ENCODE data around the gene GGA3. TPM values are rescaled to one million over a fixed set of nuclear protein-coding genes. Genes with fewer than 3 reads are reported as not detected.

GGA3 gene
- total and polyA plus RNA-seq, 12 donors: 8.0 to 51.5 (median 23.7) TPM

GRCh38 chr17:75205793-75206163 is 55.6 kb downstream of the GGA3 start:
- Histone ChIP-seq H3K4me1 (replicated peaks in 1 of 2) (peaks cover 9 to 14% of the 10 kb centered on the region in 2 donors), H3K4me3 (peak overlapping the region; percentile 38 to 96 (median 53)), H3K9me3 (replicated peaks in 1 of 3) (no peaks in the 10 kb centered on the region), H3K27me3 (no peaks in the 10 kb centered on the region), H3K36me3 (replicated peaks in 1 of 2) (peaks cover 0 to 17% of the 10 kb centered on the region in 2 donors), H3K27ac (peak overlapping the region in 4 of 5 donors; percentile 75 to 97 (median 92))
- WGBS, 4 donors: 0% methylated on average over 11 to 22 of the region's 22 CpGs
- intact Hi-C loops (cut with DNase I): loop anchor here in 1 of 2 donors (10.0 kb wide), 1 partner anchor 91 kb away; no protein-coding TSS in a partner anchor
- no peak for DNase-seq
- TF ChIP-seq CTCF (IDR thresholded peaks at IDR 0.05) (no peak), POLR2A (IDR thresholded peaks at IDR 0.05) (no peak)

- H3K27ac ChIP-seq: peak within 1 kb of the TSS; percentile 75 to 97 (median 91)
- peak within 1 kb of the TSS; percentile 46 to 96 (median 54) for H3K4me3 ChIP-seq
- H3K9me3 ChIP-seq (replicated peaks in 1 of 3): no peaks in the 10 kb centered on the region
- H3K36me3 ChIP-seq (replicated peaks in 1 of 2): peaks cover 0 to 14% of the 10 kb centered on the region in 2 donors
- WGBS, 4 donors: 0 to 2% (median 1%) methylated on average over 27 to 57 of the region's 57 CpGs
- intact Hi-C loops (cut with DNase I): loop anchor here in 1 of 2 donors (10.0 kb wide), 1 partner anchor 90 kb away; no protein-coding TSS in a partner anchor
- peak in 1 of 2 donors; percentile 81 for TF ChIP-seq POLR2A (IDR thresholded peaks at IDR 0.05)
- TF ChIP-seq CTCF (IDR thresholded peaks at IDR 0.05): peak in 3 of 6 experiments; percentile 9 to 30 (median 18)
- DNase-seq: peak; percentile 92 to 94 (median 93)
- peaks cover 9 to 14% of the 10 kb centered on the region in 2 donors for H3K4me1 ChIP-seq (replicated peaks in 1 of 2)
- no peaks in the 10 kb centered on the region for H3K27me3 ChIP-seq
Measured at GRCh38 chr17:75205037-75205792, 56.2 kb downstream of the GGA3 start, which contains the start of gene NUP85. TSS of gene NUP85 (plus strand) at chr17:75205679. CDS start at chr17:75205762, 83 bp downstream.

GRCh38 chr17:75199886-75200618 is 61.4 kb downstream of the GGA3 start:
- Histone ChIP-seq H3K27ac (no peak overlapping the region), H3K9me3 (replicated peaks in 1 of 3) (no peaks in the 10 kb centered on the region), H3K4me1 (replicated peaks in 1 of 2) (peaks cover 0 to 5% of the 10 kb centered on the region in 2 donors), H3K36me3 (replicated peaks in 1 of 2) (no peaks in the 10 kb centered on the region), H3K27me3 (no peaks in the 10 kb centered on the region), H3K4me3 (no peak overlapping the region)
- no peak for TF ChIP-seq CTCF (IDR thresholded peaks at IDR 0.05)
- no peak for TF ChIP-seq POLR2A (IDR thresholded peaks at IDR 0.05)
- intact Hi-C loops (cut with DNase I): loop anchor here (5.0 to 10.0 kb wide), 2 partner anchors 85 to 238 kb away; no protein-coding TSS in a partner anchor
- DNase-seq: no peak
- 79 to 89% (median 86%) methylated on average over 6 of the region's 6 CpGs for WGBS, 4 donors

DNA sequence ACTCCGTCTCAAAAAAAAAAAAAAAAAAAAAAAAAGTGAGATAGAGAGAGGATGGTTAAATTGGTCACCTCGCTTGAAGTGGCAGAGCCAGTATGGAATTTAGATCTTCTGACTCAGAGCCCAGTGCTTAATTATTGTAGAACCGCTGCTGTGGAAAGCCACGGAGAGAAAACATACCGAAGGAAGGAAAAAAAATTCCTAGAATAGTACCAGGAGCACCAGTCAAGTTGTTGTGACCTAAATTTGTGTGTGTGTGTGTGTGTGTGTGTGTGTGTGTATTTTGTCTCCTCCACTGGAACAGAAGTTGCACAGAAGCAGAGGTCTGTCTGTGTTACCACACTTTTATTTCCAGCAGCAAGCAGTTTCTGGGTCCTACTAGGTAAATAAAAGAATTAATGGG is 66.5 kb downstream of the GGA3 start:
- intact Hi-C loops (cut with DNase I): loop anchor here in 1 of 2 donors (10.0 kb wide), 1 partner anchor 80 kb away; no protein-coding TSS in a partner anchor
- H3K27me3 ChIP-seq: no peaks in the 10 kb centered on the region
- TF ChIP-seq POLR2A (IDR thresholded peaks at IDR 0.05): no peak
- TF ChIP-seq CTCF (IDR thresholded peaks at IDR 0.05): no peak
- no peaks in the 10 kb centered on the region for H3K9me3 ChIP-seq (replicated peaks in 1 of 3)
- H3K4me1 ChIP-seq (replicated peaks in 1 of 2): no peaks in the 10 kb centered on the region
- no peak overlapping the region for H3K4me3 ChIP-seq
- 73 to 87% (median 85%) methylated on average over 4 of the region's 5 CpGs for WGBS, 4 donors
- no peak for DNase-seq
- no peaks in the 10 kb centered on the region for H3K36me3 ChIP-seq (replicated peaks in 1 of 2)
- H3K27ac ChIP-seq: no peak overlapping the region
